Activated naive CD4-positive, alpha-beta T cell treated with anti-CD3 and anti-CD28 coated beads, Interleukin-2, amount 50 U/mL, for 72 hours (primary cell): ENCODE measurements around the gene AKAP12. TPM values are rescaled to one million over a fixed set of nuclear protein-coding genes. Genes with fewer than 3 reads are reported as not detected.
"Not testable (repeated sequence)": the region's sequence is repeated elsewhere in the genome, so short reads cannot be mapped to it uniquely, and the experiment has no call there.

ENCODE experiments used
- ATAC-seq, 2 donors: fragments of 150-1000 bp; cut with Tn5 transposase; 2 replicates each; pipeline ENCODE4 v1.10.0; 2021; ENCODE audit warnings: mild to moderate bottlenecking in 2 of 2, moderate library complexity in 2 of 2
- DNase-seq, 2 donors: peaks; one replicate each; pipeline ENCODE4 v3.0.0; 2021 to 2022; ENCODE audit warnings: low spot score in 2 of 2
- H3K27ac Mint-ChIP-seq, 2 donors: one replicate each; pipeline ENCODE4 v1.8.0; 2022; ENCODE audit warnings: mild to moderate bottlenecking in 2 of 2, mixed read lengths in 2 of 2
- H3K36me3 Mint-ChIP-seq, 2 donors: one replicate each; pipeline ENCODE4 v1.8.0; 2022; ENCODE audit warnings: mixed read lengths in 2 of 2
- H3K9me3 Mint-ChIP-seq, 2 donors: one replicate each; pipeline ENCODE4 v1.8.0; 2022; ENCODE audit warnings: mixed read lengths in 2 of 2
- total RNA-seq, 2 donors: library from RNA; stranded (reverse); gene quantifications; one replicate each; pipeline ENCODE4 v1.2.3, GENCODE V29; 2022

The AKAP12 gene
- total RNA-seq, 2 donors from 2014 or later = 0.36 to 1.4 TPM

DNA sequence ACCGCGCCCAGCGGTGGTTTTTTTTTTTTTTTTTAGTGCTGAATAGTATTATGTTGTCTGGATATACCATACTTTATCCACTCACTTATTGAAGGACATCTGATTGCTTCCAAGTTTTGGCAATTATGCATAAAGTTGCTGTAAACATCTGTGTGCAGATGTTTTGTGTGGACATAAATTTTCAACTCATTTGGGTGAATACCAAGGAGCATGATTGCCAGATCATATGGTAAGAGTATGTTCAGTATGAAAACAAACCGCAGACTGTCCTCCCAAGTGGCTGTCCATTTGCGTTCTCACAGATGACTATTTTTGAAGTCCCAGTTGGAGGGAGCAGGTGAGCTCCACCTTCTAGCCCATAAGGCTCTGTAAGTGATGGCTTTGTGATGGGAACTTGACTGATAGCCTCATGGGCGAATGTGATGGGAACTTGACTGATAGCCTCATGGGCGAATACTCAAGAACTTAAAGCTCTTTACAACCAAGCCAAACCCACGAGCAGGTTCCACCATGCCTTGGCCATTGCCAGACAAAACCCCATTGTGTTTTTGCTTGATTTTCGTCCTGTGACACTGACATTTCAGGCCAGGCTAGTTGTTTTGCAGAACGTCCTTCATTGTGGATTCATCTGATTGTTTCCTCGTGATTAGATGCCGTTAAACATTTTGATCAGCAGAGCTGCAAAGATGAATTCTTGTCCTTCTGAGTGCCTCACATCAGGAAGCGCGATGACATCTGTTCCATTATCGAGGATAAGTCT lies 100.6 kb downstream of the AKAP12 start:
- Mint-ChIP-seq H3K36me3 (no peaks in the 10 kb centered on the region), H3K9me3 (no peaks in the 10 kb centered on the region), H3K27ac (no peak overlapping the region)
- ATAC-seq (no peak), DNase-seq (no peak)

GRCh38 chr6:151341476-151342195 lies 101.9 kb downstream of the AKAP12 start:
- no peak for ATAC-seq
- DNase-seq = no peak
- Mint-ChIP-seq H3K27ac (no peak overlapping the region), H3K9me3 (no peaks in the 10 kb centered on the region), H3K36me3 (no peaks in the 10 kb centered on the region)

GRCh38 chr6:151342750-151343149 lies 103.0 kb downstream of the AKAP12 start:
- not testable (repeated sequence) for DNase-seq, H3K9me3 Mint-ChIP-seq, ATAC-seq, H3K36me3 Mint-ChIP-seq, H3K27ac Mint-ChIP-seq

DNA sequence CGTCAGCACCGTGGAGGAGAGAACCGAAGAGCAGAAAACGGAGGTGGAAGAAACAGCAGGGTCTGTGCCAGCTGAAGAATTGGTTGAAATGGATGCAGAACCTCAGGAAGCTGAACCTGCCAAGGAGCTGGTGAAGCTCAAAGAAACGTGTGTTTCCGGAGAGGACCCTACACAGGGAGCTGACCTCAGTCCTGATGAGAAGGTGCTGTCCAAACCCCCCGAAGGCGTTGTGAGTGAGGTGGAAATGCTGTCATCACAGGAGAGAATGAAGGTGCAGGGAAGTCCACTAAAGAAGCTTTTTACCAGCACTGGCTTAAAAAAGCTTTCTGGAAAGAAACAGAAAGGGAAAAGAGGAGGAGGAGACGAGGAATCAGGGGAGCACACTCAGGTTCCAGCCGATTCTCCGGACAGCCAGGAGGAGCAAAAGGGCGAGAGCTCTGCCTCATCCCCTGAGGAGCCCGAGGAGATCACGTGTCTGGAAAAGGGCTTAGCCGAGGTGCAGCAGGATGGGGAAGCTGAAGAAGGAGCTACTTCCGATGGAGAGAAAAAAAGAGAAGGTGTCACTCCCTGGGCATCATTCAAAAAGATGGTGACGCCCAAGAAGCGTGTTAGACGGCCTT lies 110.0 kb downstream of the AKAP12 start:
- Mint-ChIP-seq H3K36me3 (no peaks in the 10 kb centered on the region), H3K27ac (peak overlapping the region in 1 of 2 donors; percentile 46), H3K9me3 (no peaks in the 10 kb centered on the region)
- no peak for ATAC-seq
- no peak for DNase-seq

DNA sequence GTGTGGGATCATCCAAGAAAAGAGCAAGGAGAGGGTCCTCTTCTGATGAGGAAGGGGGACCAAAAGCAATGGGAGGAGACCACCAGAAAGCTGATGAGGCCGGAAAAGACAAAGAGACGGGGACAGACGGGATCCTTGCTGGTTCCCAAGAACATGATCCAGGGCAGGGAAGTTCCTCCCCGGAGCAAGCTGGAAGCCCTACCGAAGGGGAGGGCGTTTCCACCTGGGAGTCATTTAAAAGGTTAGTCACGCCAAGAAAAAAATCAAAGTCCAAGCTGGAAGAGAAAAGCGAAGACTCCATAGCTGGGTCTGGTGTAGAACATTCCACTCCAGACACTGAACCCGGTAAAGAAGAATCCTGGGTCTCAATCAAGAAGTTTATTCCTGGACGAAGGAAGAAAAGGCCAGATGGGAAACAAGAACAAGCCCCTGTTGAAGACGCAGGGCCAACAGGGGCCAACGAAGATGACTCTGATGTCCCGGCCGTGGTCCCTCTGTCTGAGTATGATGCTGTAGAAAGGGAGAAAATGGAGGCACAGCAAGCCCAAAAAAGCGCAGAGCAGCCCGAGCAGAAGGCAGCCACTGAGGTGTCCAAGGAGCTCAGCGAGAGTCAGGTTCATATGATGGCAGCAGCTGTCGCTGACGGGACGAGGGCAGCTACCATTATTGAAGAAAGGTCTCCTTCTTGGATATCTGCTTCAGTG lies 110.8 kb downstream of the AKAP12 start:
- DNase-seq (no peak), ATAC-seq (no peak)
- no peaks in the 10 kb centered on the region for H3K36me3 Mint-ChIP-seq
- peak overlapping the region in 1 of 2 donors; percentile 3 for H3K27ac Mint-ChIP-seq
- H3K9me3 Mint-ChIP-seq = no peaks in the 10 kb centered on the region

DNA sequence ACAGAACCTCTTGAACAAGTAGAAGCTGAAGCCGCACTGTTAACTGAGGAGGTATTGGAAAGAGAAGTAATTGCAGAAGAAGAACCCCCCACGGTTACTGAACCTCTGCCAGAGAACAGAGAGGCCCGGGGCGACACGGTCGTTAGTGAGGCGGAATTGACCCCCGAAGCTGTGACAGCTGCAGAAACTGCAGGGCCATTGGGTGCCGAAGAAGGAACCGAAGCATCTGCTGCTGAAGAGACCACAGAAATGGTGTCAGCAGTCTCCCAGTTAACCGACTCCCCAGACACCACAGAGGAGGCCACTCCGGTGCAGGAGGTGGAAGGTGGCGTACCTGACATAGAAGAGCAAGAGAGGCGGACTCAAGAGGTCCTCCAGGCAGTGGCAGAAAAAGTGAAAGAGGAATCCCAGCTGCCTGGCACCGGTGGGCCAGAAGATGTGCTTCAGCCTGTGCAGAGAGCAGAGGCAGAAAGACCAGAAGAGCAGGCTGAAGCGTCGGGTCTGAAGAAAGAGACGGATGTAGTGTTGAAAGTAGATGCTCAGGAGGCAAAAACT lies 111.5 kb downstream of the AKAP12 start:
- no peak for ATAC-seq
- H3K9me3 Mint-ChIP-seq = no peaks in the 10 kb centered on the region
- H3K36me3 Mint-ChIP-seq = no peaks in the 10 kb centered on the region
- DNase-seq = no peak
- no peak overlapping the region for H3K27ac Mint-ChIP-seq

DNA sequence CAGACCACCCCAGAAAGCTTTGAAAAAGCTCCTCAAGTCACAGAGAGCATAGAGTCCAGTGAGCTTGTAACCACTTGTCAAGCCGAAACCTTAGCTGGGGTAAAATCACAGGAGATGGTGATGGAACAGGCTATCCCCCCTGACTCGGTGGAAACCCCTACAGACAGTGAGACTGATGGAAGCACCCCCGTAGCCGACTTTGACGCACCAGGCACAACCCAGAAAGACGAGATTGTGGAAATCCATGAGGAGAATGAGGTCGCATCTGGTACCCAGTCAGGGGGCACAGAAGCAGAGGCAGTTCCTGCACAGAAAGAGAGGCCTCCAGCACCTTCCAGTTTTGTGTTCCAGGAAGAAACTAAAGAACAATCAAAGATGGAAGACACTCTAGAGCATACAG lies 112.0 kb downstream of the AKAP12 start:
- Mint-ChIP-seq H3K27ac (no peak overlapping the region), H3K36me3 (no peaks in the 10 kb centered on the region), H3K9me3 (no peaks in the 10 kb centered on the region)
- DNase-seq = no peak
- no peak for ATAC-seq

GRCh38 chr6:151352410-151353396 lies 112.9 kb downstream of the AKAP12 start:
- H3K9me3 Mint-ChIP-seq = no peaks in the 10 kb centered on the region
- ATAC-seq (peak in 1 of 2 donors; percentile 53), DNase-seq (no peak)
- no peak overlapping the region for H3K27ac Mint-ChIP-seq
- H3K36me3 Mint-ChIP-seq = no peaks in the 10 kb centered on the region

- H3K9me3 Mint-ChIP-seq = no peaks in the 10 kb centered on the region
- DNase-seq (no peak), ATAC-seq (no peak)
- H3K27ac Mint-ChIP-seq = no peak overlapping the region
- no peaks in the 10 kb centered on the region for H3K36me3 Mint-ChIP-seq
Observed at GRCh38 chr6:151353795-151354194, 114.0 kb downstream of the AKAP12 start.

DNA sequence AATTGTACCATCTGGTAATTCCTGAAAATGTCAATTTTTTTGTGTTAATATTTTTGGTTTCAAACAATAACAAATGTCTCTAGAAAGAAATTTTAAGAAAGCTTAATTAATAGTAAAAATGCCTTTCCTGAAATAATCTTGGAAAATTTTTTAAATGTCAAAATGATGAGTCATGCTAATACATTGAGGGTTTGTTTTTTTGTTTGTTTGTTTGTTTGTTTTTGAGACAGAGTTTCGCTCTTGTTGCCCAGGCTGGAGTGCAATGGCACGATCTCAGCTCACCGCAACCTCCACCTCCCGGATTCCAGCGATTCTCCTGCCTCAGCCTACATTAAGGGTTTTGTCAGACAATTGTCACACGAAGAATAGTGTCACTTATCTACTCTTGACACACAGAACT lies 117.2 kb downstream of the AKAP12 start:
- not testable (repeated sequence) for H3K36me3 Mint-ChIP-seq, DNase-seq, H3K9me3 Mint-ChIP-seq, ATAC-seq, H3K27ac Mint-ChIP-seq

- DNase-seq = no peak
- ATAC-seq = peak in 1 of 2 donors; percentile 64
- Mint-ChIP-seq H3K9me3 (no peaks in the 10 kb centered on the region), H3K27ac (no peak overlapping the region), H3K36me3 (no peaks in the 10 kb centered on the region)
Observed at GRCh38 chr6:151357758-151358436, 118.1 kb downstream of the AKAP12 start.

GRCh38 chr6:151358475-151358874 lies 118.7 kb downstream of the AKAP12 start:
- H3K9me3 Mint-ChIP-seq = no peaks in the 10 kb centered on the region
- H3K27ac Mint-ChIP-seq = no peak overlapping the region
- H3K36me3 Mint-ChIP-seq = no peaks in the 10 kb centered on the region
- peak in 1 of 2 donors; percentile 97 for ATAC-seq
- no peak for DNase-seq

GRCh38 chr6:151359486-151359885 lies 119.7 kb downstream of the AKAP12 start:
- DNase-seq (no peak), ATAC-seq (no peak)
- no peaks in the 10 kb centered on the region for H3K36me3 Mint-ChIP-seq
- no peaks in the 10 kb centered on the region for H3K9me3 Mint-ChIP-seq
- H3K27ac Mint-ChIP-seq = no peak overlapping the region

GRCh38 chr6:151365233-151365632 lies 125.5 kb downstream of the AKAP12 start:
- Mint-ChIP-seq H3K27ac (no peak overlapping the region), H3K36me3 (peaks cover 16 to 17% of the 10 kb centered on the region in 2 donors), H3K9me3 (no peaks in the 10 kb centered on the region)
- no peak for DNase-seq
- ATAC-seq = no peak

DNA sequence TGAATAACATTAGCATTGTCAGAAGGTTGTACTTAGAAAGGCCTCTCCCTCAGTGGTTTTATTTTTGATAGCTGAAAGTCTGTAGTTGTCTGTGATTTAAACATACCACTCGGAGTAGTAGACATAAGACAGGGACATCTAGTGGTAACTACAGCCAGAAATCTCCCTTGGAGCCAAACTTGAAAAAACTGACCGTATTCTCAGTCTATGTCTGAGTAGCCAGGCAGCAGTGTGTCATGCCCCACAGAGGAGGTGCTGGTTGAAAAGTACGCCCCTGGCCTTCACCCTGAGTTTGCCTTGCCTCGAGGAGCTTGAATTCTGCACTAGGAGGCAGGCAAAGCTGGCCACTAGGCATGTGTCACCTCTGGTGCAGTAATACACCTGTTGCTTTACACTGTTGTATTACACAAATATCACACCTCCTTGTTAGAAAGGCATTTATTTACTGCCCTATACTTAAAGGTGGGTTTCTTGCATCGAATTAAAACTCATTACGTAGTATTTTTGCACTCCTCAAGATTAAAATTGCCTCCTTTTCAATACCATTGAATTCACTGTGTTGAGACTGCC lies 130.8 kb downstream of the AKAP12 start:
- peaks cover 28 to 30% of the 10 kb centered on the region in 2 donors for H3K36me3 Mint-ChIP-seq
- H3K27ac Mint-ChIP-seq = no peak overlapping the region
- no peak for ATAC-seq
- H3K9me3 Mint-ChIP-seq = no peaks in the 10 kb centered on the region
- DNase-seq = no peak
